NCI-H2227 treated with DMSO at 0.1 percent for 48 hours (cell line): ENCODE data around the gene ZNF205.
"Not testable (repeated sequence)": the region's sequence is repeated elsewhere in the genome, so short reads cannot be mapped to it uniquely, and the experiment has no call there.

Source experiments
- DNase-seq: peaks from one replicate; lab custom pipeline; 2025; lab: John Stamatoyannopoulos, UW

The ZNF205 gene

GRCh38 chr16:3148256-3149192, 36.1 kb downstream of the ZNF205 start:
- DNase-seq: no peak

- no peak for DNase-seq
Observed at GRCh38 chr16:3149193-3149530, 36.8 kb downstream of the ZNF205 start.

- no peak for DNase-seq
Observed at GRCh38 chr16:3149630-3150345, 37.4 kb downstream of the ZNF205 start.

- DNase-seq: peak; percentile 98
Observed at GRCh38 chr16:3150346-3151218, 38.2 kb downstream of the ZNF205 start.

- no peak for DNase-seq
Observed at GRCh38 chr16:3152027-3152276, 39.6 kb downstream of the ZNF205 start.

GRCh38 chr16:3152277-3152990, 40.0 kb downstream of the ZNF205 start:
- peak; percentile 91 for DNase-seq

GRCh38 chr16:3152991-3153368, 40.6 kb downstream of the ZNF205 start:
- DNase-seq: no peak

- DNase-seq: no peak
Observed at GRCh38 chr16:3155181-3155580, 42.8 kb downstream of the ZNF205 start.

- no peak for DNase-seq
Observed at GRCh38 chr16:3155972-3156371, 43.6 kb downstream of the ZNF205 start.

GRCh38 chr16:3157229-3158025, 45.0 kb downstream of the ZNF205 start:
- DNase-seq: peak; percentile 85

- no peak for DNase-seq
Observed at GRCh38 chr16:3158026-3158509, 45.7 kb downstream of the ZNF205 start.

GRCh38 chr16:3158510-3159314, 46.3 kb downstream of the ZNF205 start:
- DNase-seq: peak; percentile 87

GRCh38 chr16:3161235-3162018, 49.0 kb downstream of the ZNF205 start:
- DNase-seq: peak; percentile 58

GRCh38 chr16:3164121-3164991, 52.0 kb downstream of the ZNF205 start:
- no peak for DNase-seq

GRCh38 chr16:3165111-3165822, 52.9 kb downstream of the ZNF205 start:
- no peak for DNase-seq

GRCh38 chr16:3166505-3166886, 54.1 kb downstream of the ZNF205 start:
- DNase-seq: no peak

GRCh38 chr16:3168729-3169128, 56.3 kb downstream of the ZNF205 start:
- DNase-seq: not testable (repeated sequence)
